OCI-M1 (cell line): ENCODE results near the gene CD7.

Experiments
- DNase-seq: peaks from one replicate; lab custom pipeline; 2025; lab: John Stamatoyannopoulos, UW

Gene CD7

DNA sequence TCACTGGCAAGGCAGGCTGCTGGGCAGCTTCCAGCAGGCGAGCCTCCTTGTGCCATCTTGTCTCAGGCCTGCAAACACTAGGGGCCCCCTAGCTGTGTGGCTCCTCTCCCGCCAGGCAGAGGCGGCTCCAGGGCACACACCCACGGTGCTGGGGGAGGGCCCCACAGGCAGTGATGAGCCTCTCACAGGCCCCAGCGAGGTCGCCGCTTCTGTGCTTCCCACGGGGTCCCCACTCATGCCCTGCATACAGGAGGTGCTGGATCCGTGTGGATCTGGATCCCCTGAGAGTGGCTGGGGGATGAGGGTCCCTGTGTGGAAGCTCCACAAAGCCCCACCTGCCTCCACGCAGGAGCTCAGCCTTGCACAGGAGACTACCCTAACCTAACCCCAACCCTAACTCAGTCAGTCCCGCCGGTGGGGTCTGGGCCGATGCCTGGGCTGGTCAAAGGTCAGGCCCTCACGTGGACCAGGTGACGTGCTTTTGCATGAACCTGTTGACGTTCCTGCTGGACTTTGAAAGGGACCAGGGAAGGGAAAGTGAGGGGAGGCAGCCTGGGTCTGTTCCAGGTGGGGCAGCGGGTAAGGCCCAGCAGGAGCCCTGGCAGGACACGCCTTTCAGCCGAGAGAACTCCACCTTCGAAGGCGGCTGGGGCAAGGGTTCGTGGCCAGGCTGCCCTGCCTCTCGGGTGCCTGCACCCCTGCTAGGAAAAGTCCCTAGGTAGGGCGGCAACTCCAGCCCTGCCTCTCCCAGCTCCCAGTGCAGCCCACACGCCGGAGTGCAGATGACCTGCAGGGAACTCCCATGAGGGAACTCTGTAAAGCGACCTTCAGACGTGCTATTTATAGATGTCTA, 11.0 kb upstream of the CD7 start:
- peak; percentile 7 for DNase-seq

GRCh38 chr17:82327757-82328140, 10.3 kb upstream of the CD7 start:
- no peak for DNase-seq

DNA sequence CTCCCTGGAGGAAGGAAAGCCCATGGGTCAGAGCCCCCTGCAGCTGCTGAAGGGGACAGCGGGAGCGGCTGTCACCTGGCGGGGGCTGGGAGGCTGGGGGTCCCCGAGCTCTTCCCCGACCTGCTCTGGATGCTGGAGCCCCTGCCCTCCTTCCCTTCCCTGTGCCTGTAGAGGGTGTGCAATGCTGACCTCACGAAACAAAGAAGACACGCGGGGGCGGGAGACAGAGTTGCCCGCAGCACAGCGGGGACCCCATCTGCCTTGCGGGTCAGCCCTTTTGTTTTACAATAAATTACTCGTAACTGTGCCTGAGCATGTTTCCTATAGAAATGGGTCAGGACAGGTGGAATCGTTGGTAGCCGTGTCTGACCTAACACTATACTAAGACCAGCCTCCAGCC, 9.9 kb upstream of the CD7 start:
- no peak for DNase-seq

DNA sequence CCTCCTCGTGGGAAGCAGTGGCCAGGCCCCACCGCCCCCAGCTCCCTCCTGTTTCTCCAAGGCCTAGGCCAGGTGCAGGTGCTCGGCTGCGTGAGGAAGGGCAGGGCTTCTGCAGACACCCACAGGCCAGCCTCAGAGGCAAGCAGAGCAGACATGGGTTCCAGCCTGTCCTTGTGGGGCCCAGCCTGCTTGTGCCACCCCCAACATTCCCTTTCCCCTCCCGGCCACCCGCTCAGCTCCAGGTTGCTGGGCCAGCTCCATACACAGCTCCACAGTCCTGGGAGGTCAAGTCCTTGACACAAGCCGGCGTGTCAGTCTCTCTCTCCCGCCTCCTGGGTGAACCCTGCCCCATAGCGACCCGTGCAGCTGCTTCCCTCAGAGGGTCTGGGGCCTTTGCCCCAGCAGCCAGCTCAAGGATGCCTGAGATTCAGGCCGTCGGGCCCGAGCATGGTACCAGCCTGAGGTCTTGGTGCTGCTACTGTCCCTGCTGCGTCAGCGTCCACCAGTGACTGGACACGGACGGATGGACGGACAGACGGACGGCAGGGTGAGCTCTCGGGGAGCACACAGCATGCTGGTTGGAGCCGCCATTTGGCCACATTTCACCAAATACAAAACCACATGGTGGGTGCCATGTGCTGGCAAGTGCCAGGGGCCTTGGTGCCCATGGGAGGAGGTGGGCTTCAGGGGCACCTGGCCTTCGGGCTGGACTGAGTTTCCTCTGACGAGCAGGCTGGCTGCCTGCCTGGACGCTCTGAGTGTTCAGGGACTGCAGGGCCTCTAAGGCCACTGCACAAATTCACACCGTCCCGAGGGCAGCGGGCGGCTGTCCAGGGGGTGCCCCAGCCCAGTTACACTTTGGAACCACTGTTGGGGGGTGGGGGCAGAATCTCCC, 8.1 kb upstream of the CD7 start:
- no peak for DNase-seq

DNA sequence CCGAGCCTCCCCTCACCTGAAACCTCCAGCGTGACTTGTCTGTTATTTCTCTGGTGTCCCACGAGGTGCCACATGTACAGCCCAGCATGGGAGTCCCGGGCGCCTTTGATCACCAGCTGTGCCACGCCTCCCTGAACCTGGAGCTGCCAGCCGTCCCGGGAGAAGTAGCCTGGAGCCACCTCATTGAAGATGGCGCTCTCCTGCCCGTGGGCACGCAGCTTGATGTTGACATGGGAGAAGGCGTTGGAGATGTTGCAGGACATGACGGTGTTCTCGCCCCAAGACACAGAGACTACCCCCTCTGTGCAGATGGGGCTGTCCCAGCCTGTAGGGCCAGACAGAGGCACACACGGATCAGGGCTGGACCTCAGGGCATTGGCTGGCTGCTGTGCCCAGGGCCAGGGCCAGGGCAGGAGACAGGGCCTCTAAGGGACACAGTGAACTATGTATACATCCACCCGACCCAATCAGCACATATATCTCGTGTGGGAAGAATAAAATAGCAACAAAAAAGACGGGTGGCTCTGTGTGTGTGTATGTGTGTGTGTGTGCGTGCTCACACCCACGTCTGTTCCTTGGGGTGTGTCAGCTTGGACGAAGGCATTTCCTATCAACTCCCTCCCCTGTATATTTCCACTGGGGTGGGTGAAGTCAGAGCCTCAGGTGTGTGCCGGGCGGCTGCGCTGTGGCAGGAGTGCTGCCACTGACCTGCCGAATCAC, 7.3 kb upstream of the CD7 start:
- no peak for DNase-seq

DNA sequence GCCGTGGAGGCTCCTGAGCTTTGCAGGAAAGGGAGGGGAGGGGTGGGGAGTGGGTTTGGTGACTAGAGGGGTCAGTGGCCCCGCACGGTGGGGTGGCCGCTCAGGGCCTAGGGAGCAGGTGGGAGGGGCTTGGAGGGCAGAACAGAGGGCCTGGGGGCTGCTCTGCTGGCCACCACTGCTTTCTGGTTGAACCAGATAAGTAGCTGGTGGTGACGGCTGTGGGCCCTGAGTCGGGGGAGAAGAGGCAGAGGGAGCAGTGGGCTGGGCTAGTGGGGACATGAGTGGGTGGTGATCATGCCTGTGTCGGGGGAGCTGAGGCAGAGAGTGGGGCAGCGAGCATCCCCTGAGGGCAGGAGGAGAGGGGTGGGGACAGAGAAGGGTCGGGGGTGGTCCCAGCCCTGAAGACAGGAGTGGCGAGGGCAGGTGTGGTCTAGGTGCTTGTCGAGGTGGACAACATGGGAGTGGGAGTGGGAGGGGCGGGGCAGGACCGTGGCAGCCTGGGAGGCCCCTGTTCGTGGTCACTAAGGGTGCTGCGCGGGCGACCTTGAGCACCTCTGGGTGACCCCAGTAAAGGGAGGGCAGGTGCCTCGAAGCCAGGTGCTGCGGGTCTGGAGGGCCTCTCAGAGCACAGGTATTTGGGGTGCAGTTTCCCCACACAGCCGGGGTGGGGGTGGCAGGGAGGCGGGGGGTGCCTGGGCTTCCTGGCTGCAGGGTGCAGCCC, 6.3 kb upstream of the CD7 start:
- peak; percentile 68 for DNase-seq

DNA sequence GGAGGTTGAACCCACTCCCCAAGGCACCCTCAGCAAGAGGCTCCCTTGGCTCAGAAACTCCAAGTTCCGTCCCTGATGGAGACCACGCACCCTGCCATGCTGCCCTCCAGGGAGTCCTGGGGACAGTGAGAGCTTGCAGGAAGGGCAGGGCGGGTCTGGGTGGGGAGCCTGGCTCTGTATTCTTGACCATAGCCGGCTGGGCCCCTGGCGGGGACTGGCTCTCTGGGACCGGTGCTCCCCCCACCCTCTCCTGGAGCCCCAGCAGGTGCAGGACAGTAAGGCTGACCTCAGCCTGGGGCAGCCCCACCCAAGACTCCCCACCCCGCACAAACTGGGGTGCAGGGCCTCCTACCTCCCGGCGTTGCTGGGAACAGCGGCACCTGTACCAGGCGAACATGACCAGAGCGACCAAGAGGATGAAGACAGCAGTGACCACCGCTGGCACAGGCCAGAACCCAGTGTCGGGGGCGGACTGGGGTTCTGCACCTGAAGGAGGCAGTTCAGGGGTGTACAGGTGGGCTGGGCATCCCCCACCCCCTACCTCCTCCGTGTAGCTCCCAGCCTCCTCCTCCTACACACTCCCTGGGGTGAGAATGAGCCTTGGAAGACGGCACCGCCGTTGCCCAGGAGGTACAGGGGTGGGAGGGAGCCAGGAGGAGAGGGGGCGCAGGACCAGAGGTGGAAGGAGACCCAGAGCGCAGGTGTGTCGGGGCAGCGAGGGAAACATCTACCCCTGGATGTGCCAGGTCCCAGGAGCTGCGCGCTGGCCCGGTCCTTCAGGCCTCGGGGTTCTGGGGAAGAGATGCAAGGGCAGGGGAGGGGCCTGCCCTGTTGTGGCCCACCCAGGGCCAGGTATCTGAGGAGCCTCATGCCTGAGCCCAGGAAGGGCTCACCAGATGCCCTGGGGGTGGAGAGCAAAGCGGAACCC, 5.4 kb upstream of the CD7 start:
- DNase-seq = no peak

DNA sequence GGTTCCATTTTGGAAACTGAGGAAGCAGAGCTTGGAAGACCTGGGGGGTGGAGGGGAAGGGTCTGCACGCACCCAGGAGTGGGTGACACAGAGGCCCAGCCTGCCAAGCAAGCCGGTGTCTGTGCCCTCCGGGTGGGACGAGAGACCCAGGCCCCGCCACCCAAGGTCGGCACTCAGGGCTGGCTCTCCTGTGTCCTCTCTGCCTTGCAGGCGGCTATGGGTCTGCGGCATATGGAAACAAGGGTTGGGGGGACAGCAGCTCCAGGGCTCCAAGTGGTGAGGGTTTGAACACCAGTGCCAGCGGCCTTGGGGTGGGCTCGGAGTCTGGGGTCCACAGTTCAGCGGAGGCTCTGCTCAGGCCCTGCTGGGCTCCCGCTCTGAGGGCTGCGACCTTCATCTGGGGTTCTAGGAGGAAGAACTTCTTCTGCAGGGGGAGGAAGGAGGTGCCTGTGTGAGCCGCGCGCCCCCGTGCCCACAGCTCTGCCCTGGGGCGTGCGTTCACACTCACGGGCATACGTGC, 4.6 kb upstream of the CD7 start:
- DNase-seq = no peak

- peak; percentile 33 for DNase-seq
Measured at GRCh38 chr17:82320956-82321927, 3.8 kb upstream of the CD7 start.

- DNase-seq = no peak
Measured at GRCh38 chr17:82320140-82320840, 2.9 kb upstream of the CD7 start.

DNA sequence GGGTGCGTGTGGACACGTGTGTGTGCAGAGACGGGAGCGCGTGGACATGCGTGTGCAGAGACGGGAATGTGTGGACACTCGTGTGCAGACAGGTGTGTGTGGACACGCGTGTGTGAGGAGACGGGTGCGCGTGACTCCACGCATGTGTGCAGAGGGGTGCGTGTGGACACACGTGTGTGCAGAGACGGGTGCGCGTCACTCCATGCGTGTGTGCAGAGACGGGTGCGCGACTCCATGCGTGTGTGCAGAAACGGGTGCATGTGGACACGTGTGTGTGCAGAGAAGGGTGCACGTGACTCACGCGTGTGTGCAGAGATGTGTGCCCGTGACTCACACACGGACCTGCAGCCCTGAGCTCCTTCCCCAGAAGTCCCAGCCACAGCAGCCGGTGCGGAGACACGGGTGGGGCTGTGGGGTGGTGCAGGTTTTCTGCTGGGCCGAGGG, 2.2 kb upstream of the CD7 start:
- DNase-seq = no peak

DNA sequence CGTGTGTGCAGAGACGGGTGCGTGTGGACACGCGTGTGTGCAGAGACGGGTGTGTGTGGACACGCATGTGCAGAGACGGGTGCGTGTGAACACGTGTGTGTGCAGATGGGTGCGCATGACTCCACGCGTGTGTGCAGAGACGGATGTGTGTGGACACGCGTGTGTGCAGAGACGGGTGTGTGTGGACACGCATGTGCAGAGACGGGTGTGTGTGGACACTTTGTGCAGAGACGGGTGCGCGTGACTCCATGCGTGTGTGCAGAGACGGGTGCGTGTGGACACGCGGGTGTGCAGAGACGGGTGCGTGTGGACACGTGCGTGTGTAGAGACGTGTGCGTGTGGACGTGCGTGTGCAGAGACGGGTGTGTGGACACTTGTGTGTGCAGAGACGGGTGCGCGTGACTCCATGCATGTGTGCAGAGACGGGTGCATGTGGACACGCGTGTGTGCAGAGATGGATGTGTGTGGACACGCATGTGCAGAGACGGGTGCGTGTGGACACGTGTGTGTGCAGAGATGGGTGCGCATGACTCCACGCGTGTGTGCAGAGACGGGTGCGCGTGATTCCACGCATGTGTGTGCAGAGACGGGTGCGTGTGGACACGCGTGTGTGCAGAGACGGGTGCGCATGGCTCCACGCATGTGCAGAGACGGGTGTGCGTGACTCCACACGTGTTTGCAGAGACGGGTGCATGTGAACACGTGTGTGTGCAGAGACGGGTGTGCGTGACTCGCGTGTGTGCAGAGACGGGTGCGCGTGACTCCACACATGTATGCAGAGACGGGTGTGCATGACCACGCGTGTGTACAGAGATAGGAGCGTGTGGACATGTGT, 1.6 kb upstream of the CD7 start:
- DNase-seq = no peak

GRCh38 chr17:82318169-82318498, 726 bp upstream of the CD7 start:
- DNase-seq = no peak

- DNase-seq = no peak
Measured at GRCh38 chr17:82316651-82317393, 586 bp downstream of the CD7 start.

DNA sequence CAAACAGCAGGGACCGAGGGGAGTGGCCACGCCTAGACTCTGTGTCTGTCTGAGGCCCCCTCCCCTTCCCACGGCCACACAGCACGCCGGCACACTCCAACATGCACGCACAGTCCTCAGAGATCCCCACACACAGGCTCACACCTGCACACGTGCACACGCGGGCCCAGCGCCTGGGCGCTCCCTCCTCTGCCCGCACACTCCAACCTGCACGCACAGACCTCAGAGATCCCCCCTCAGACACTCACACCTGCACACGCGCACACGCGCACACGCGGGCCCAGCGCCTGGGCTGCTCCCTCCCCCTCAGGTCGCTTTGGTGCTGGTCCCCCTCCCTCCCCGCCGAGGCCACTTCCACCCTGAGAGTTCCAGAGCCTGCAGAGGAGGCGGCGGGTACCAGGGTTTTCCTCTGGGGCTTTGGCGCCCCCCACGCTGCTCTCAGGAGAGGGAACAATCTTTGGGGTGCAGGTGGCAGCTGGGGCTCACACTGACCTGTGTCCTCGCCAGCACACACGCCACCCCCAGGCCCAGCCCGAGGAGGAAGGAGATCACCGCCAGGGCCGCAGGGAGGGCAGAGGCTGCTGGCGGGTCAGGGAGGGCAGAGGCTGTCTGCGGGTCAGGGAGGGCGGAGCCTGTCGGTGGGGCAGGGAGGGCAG, 1.6 kb downstream of the CD7 start:
- DNase-seq = no peak
